Hepatocyte (in vitro differentiated cells): ENCODE data around the gene AKR1D1.

Source experiments
- EZH2 ChIP-seq: fragments of 200-600 bp; sonication (generic); IDR thresholded peaks from 2 replicates; pipeline ENCODE4 v1.6.1; 2016; ENCODE audit warnings: antibody characterized with exemption, mild to moderate bottlenecking, borderline replicate concordance
- TF ChIP-seq, protein P1 (sequence below): fragments of 200-600 bp; sonication (generic); IDR thresholded peaks from 2 replicates; pipeline ENCODE4 v1.5.1; 2016; ENCODE audit warnings: antibody characterized with exemption, mild to moderate bottlenecking; ENCODE audit not compliant: poor library complexity

DNA sequence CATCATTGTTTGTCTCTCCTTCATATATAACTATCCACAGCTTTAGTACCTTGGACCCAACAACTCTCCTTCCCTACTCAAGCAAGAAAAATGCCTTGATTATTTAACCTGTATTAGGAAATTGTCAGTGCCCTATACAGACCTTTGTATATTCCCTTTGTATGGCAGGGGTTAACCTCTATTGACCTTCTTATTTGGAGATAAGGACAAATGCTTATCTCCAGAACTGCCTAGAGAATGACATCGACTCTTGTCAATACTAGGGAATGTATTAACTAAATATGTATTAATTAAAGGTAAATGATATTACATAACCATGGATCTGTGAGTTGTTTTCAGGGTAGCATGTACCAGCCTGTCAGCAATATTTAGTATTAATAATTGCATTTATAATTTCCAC, 10.4 kb upstream of the AKR1D1 start:
- TF ChIP-seq, protein P1, sequence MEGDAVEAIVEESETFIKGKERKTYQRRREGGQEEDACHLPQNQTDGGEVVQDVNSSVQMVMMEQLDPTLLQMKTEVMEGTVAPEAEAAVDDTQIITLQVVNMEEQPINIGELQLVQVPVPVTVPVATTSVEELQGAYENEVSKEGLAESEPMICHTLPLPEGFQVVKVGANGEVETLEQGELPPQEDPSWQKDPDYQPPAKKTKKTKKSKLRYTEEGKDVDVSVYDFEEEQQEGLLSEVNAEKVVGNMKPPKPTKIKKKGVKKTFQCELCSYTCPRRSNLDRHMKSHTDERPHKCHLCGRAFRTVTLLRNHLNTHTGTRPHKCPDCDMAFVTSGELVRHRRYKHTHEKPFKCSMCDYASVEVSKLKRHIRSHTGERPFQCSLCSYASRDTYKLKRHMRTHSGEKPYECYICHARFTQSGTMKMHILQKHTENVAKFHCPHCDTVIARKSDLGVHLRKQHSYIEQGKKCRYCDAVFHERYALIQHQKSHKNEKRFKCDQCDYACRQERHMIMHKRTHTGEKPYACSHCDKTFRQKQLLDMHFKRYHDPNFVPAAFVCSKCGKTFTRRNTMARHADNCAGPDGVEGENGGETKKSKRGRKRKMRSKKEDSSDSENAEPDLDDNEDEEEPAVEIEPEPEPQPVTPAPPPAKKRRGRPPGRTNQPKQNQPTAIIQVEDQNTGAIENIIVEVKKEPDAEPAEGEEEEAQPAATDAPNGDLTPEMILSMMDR = no peak
- TF ChIP-seq EZH2 = no peak
